GM11168 (cell line): ENCODE data around the gene VPS13D.
"Not testable (repeated sequence)": the region's sequence is repeated elsewhere in the genome, so short reads cannot be mapped to it uniquely, and the experiment has no call there.

Source experiments
- in situ Hi-C: fragments of 300-500 bp; cut with MboI; formaldehyde crosslinking; loops from one replicate; pipeline ENCODE4 v1.12.0; 2022; ENCODE audit warnings: low sequenced_read_pairs; ENCODE audit not compliant: unreplicated experiment

VPS13D gene

GRCh38 chr1:12284486-12284885 is 54.7 kb downstream of the VPS13D start:
- in situ Hi-C loops, result no loop called here

GRCh38 chr1:12285496-12286143 is 55.8 kb downstream of the VPS13D start:
- in situ Hi-C loops, result no loop called here

- in situ Hi-C loops, result no loop called here
Observed at GRCh38 chr1:12287869-12288268, 58.0 kb downstream of the VPS13D start.

- in situ Hi-C loops, result no loop called here
Observed at GRCh38 chr1:12290828-12291227, 61.0 kb downstream of the VPS13D start.

- in situ Hi-C loops, result no loop called here
Observed at GRCh38 chr1:12293416-12293815, 63.6 kb downstream of the VPS13D start.

GRCh38 chr1:12294076-12294475 is 64.2 kb downstream of the VPS13D start:
- in situ Hi-C loops, result no loop called here

- in situ Hi-C loops, result no loop called here
Observed at GRCh38 chr1:12296016-12296415, 66.2 kb downstream of the VPS13D start.

- in situ Hi-C loops, result no loop called here
Observed at GRCh38 chr1:12296623-12297022, 66.8 kb downstream of the VPS13D start.

- in situ Hi-C loops, result no loop called here
Observed at GRCh38 chr1:12300706-12301105, 70.9 kb downstream of the VPS13D start.

- in situ Hi-C loops, result no loop called here
Observed at GRCh38 chr1:12301518-12302237, 71.8 kb downstream of the VPS13D start.

GRCh38 chr1:12302798-12303447 is 73.1 kb downstream of the VPS13D start:
- in situ Hi-C loops, result no loop called here

GRCh38 chr1:12305377-12305776 is 75.5 kb downstream of the VPS13D start:
- in situ Hi-C loops, result no loop called here

GRCh38 chr1:12309783-12310742 is 80.2 kb downstream of the VPS13D start:
- in situ Hi-C loops, result no loop called here

- in situ Hi-C loops, result no loop called here
Observed at GRCh38 chr1:12314333-12314903, 84.6 kb downstream of the VPS13D start.

GRCh38 chr1:12315146-12315545 is 85.3 kb downstream of the VPS13D start:
- in situ Hi-C loops, result no loop called here

GRCh38 chr1:12316331-12316730 is 86.5 kb downstream of the VPS13D start:
- in situ Hi-C loops, result no loop called here

GRCh38 chr1:12320486-12320885 is 90.7 kb downstream of the VPS13D start:
- in situ Hi-C loops, result no loop called here

- in situ Hi-C loops, result no loop called here
Observed at GRCh38 chr1:12324423-12324822, 94.6 kb downstream of the VPS13D start.

GRCh38 chr1:12324973-12325372 is 95.1 kb downstream of the VPS13D start:
- in situ Hi-C loops, result not testable (repeated sequence)

GRCh38 chr1:12326986-12327385 is 97.2 kb downstream of the VPS13D start:
- in situ Hi-C loops, result no loop called here
